Lower leg skin (tissue), 3 donors: Measurements from ENCODE around the gene NUAK1.

Experiments used
- POLR2A ChIP-seq, 2 donors: fragments of 450-650 bp; IDR thresholded peaks; one replicate each; pipeline ENCODE4 v1.6.1; 2016 to 2017; ENCODE audit warnings: antibody characterized with exemption in 2 of 2, mild to moderate bottlenecking in 1 of 2, moderate library complexity in 1 of 2
- TF ChIP-seq, protein P1 (sequence below), 3 donors: fragments of 450-650 bp; IDR thresholded peaks; one replicate each; pipeline ENCODE4 v1.5.1; 2016; ENCODE audit warnings: antibody characterized with exemption in 3 of 3, mild to moderate bottlenecking in 3 of 3, moderate library complexity in 2 of 3

GRCh38 chr12:106106061-106106566 is 32.6 kb downstream of the NUAK1 start:
- no peak for TF ChIP-seq POLR2A (IDR thresholded peaks at IDR 0.05)
- TF ChIP-seq, protein P1, sequence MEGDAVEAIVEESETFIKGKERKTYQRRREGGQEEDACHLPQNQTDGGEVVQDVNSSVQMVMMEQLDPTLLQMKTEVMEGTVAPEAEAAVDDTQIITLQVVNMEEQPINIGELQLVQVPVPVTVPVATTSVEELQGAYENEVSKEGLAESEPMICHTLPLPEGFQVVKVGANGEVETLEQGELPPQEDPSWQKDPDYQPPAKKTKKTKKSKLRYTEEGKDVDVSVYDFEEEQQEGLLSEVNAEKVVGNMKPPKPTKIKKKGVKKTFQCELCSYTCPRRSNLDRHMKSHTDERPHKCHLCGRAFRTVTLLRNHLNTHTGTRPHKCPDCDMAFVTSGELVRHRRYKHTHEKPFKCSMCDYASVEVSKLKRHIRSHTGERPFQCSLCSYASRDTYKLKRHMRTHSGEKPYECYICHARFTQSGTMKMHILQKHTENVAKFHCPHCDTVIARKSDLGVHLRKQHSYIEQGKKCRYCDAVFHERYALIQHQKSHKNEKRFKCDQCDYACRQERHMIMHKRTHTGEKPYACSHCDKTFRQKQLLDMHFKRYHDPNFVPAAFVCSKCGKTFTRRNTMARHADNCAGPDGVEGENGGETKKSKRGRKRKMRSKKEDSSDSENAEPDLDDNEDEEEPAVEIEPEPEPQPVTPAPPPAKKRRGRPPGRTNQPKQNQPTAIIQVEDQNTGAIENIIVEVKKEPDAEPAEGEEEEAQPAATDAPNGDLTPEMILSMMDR (IDR thresholded peaks at IDR 0.05): no peak
